ENCODE results near the gene SKA1.

Gene SKA1

GRCh38 chr18:50340078-50340477, 34.8 kb upstream of the SKA1 start:
- Histone ChIP-seq H3K27ac (replicated peaks) (no peak overlapping the region), H3K27me3 (ENCODE audit: insufficient read depth, poor library complexity, severe bottlenecking) (no peaks in the 10 kb centered on the region), H3K4me3 (replicated peaks; ENCODE audit: insufficient read depth, low read length) (no peak overlapping the region)
- no peak for DNase-seq (ENCODE audit: low read depth in 1 of 2, low spot score in 1 of 2)
- no peak for TF ChIP-seq SPI1 (IDR thresholded peaks at IDR 0.05; ENCODE audit: borderline replicate concordance, low read depth)
- no peak for TF ChIP-seq POLR2AphosphoS5 (IDR thresholded peaks at IDR 0.05; ENCODE audit: low read depth)
- no peak for TF ChIP-seq GABPA (IDR thresholded peaks at IDR 0.05; ENCODE audit: low read depth)
- TF ChIP-seq, protein P1, sequence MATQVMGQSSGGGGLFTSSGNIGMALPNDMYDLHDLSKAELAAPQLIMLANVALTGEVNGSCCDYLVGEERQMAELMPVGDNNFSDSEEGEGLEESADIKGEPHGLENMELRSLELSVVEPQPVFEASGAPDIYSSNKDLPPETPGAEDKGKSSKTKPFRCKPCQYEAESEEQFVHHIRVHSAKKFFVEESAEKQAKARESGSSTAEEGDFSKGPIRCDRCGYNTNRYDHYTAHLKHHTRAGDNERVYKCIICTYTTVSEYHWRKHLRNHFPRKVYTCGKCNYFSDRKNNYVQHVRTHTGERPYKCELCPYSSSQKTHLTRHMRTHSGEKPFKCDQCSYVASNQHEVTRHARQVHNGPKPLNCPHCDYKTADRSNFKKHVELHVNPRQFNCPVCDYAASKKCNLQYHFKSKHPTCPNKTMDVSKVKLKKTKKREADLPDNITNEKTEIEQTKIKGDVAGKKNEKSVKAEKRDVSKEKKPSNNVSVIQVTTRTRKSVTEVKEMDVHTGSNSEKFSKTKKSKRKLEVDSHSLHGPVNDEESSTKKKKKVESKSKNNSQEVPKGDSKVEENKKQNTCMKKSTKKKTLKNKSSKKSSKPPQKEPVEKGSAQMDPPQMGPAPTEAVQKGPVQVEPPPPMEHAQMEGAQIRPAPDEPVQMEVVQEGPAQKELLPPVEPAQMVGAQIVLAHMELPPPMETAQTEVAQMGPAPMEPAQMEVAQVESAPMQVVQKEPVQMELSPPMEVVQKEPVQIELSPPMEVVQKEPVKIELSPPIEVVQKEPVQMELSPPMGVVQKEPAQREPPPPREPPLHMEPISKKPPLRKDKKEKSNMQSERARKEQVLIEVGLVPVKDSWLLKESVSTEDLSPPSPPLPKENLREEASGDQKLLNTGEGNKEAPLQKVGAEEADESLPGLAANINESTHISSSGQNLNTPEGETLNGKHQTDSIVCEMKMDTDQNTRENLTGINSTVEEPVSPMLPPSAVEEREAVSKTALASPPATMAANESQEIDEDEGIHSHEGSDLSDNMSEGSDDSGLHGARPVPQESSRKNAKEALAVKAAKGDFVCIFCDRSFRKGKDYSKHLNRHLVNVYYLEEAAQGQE (IDR thresholded peaks at IDR 0.05; ENCODE audit: insufficient replicate concordance, low read depth), result no peak
- TF ChIP-seq, protein P2, sequence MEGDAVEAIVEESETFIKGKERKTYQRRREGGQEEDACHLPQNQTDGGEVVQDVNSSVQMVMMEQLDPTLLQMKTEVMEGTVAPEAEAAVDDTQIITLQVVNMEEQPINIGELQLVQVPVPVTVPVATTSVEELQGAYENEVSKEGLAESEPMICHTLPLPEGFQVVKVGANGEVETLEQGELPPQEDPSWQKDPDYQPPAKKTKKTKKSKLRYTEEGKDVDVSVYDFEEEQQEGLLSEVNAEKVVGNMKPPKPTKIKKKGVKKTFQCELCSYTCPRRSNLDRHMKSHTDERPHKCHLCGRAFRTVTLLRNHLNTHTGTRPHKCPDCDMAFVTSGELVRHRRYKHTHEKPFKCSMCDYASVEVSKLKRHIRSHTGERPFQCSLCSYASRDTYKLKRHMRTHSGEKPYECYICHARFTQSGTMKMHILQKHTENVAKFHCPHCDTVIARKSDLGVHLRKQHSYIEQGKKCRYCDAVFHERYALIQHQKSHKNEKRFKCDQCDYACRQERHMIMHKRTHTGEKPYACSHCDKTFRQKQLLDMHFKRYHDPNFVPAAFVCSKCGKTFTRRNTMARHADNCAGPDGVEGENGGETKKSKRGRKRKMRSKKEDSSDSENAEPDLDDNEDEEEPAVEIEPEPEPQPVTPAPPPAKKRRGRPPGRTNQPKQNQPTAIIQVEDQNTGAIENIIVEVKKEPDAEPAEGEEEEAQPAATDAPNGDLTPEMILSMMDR (IDR thresholded peaks at IDR 0.05; ENCODE audit: insufficient read depth, low read length), result no peak

GRCh38 chr18:50341443-50341842, 33.4 kb upstream of the SKA1 start:
- H3K4me3 ChIP-seq (replicated peaks; ENCODE audit: insufficient read depth, low read length), result no peak overlapping the region
- no peaks in the 10 kb centered on the region for H3K27me3 ChIP-seq (ENCODE audit: insufficient read depth, poor library complexity, severe bottlenecking)
- no peak overlapping the region for H3K27ac ChIP-seq (replicated peaks)
- no peak for DNase-seq (ENCODE audit: low read depth in 1 of 2, low spot score in 1 of 2)
- TF ChIP-seq GABPA (IDR thresholded peaks at IDR 0.05; ENCODE audit: low read depth), result no peak
- TF ChIP-seq, protein P1 (IDR thresholded peaks at IDR 0.05; ENCODE audit: insufficient replicate concordance, low read depth), result no peak
- TF ChIP-seq, protein P2 (IDR thresholded peaks at IDR 0.05; ENCODE audit: insufficient read depth, low read length), result no peak
- no peak for TF ChIP-seq POLR2AphosphoS5 (IDR thresholded peaks at IDR 0.05; ENCODE audit: low read depth)
- TF ChIP-seq SPI1 (IDR thresholded peaks at IDR 0.05; ENCODE audit: borderline replicate concordance, low read depth), result no peak

GRCh38 chr18:50350699-50351098, 24.1 kb upstream of the SKA1 start:
- DNase-seq (ENCODE audit: low read depth in 1 of 2, low spot score in 1 of 2), result no peak
- Histone ChIP-seq H3K27ac (replicated peaks) (no peak overlapping the region), H3K27me3 (ENCODE audit: insufficient read depth, poor library complexity, severe bottlenecking) (no peaks in the 10 kb centered on the region), H3K4me3 (replicated peaks; ENCODE audit: insufficient read depth, low read length) (no peak overlapping the region)
- TF ChIP-seq, protein P2 (IDR thresholded peaks at IDR 0.05; ENCODE audit: insufficient read depth, low read length), result no peak
- TF ChIP-seq SPI1 (IDR thresholded peaks at IDR 0.05; ENCODE audit: borderline replicate concordance, low read depth) (no peak), GABPA (IDR thresholded peaks at IDR 0.05; ENCODE audit: low read depth) (no peak), POLR2AphosphoS5 (IDR thresholded peaks at IDR 0.05; ENCODE audit: low read depth) (no peak)
- TF ChIP-seq, protein P1 (IDR thresholded peaks at IDR 0.05; ENCODE audit: insufficient replicate concordance, low read depth), result no peak

All from HL-60 (cell line).